SW 1271 (cell line): ENCODE data around the gene MMP14.
"Not testable (repeated sequence)": the region's sequence is repeated elsewhere in the genome, so short reads cannot be mapped to it uniquely, and the experiment has no call there.

Experiments
- DNase-seq, 2 experiments: peaks; one replicate each; lab custom pipeline; 2025; lab: John Stamatoyannopoulos, UW

Gene MMP14

GRCh38 chr14:22842211-22843122, 6.1 kb downstream of the MMP14 start:
- DNase-seq, result no peak

- no peak for DNase-seq
These were observed 6.9 kb downstream of the MMP14 start for GRCh38 chr14:22843123-22843925.

GRCh38 chr14:22844221-22845102, 8.1 kb downstream of the MMP14 start:
- no peak for DNase-seq

- no peak for DNase-seq
These were observed 8.7 kb downstream of the MMP14 start for GRCh38 chr14:22845103-22845394.

GRCh38 chr14:22845821-22846625, 9.6 kb downstream of the MMP14 start:
- DNase-seq, result no peak

- no peak for DNase-seq
These were observed 10.5 kb downstream of the MMP14 start for GRCh38 chr14:22846811-22847307.

- DNase-seq, result no peak
These were observed 11.4 kb downstream of the MMP14 start for GRCh38 chr14:22847661-22848341.

GRCh38 chr14:22848351-22849164, 12.2 kb downstream of the MMP14 start:
- no peak for DNase-seq

GRCh38 chr14:22849212-22849819, 12.9 kb downstream of the MMP14 start:
- no peak for DNase-seq

- DNase-seq, result peak; percentile 64 to 71
These were observed 14.8 kb downstream of the MMP14 start for GRCh38 chr14:22850944-22851764.

- DNase-seq, result not testable (repeated sequence)
These were observed 15.8 kb downstream of the MMP14 start for GRCh38 chr14:22852178-22852577.

- DNase-seq, result no peak
These were observed 16.2 kb downstream of the MMP14 start for GRCh38 chr14:22852599-22852939.

- peak; percentile 58 to 68 for DNase-seq
These were observed 16.8 kb downstream of the MMP14 start for GRCh38 chr14:22852940-22853767.

- not testable (repeated sequence) for DNase-seq
These were observed 17.9 kb downstream of the MMP14 start for GRCh38 chr14:22854296-22854695.

- DNase-seq, result no peak
These were observed 18.8 kb downstream of the MMP14 start for GRCh38 chr14:22854963-22855724.

- DNase-seq, result no peak
These were observed 20.0 kb downstream of the MMP14 start for GRCh38 chr14:22856428-22856827.

- DNase-seq, result not testable (repeated sequence)
These were observed 24.0 kb downstream of the MMP14 start for GRCh38 chr14:22860377-22860776.
